Measurements from ENCODE around the gene AGBL1.

The AGBL1 gene

GRCh38 chr15:86316726-86317383, 237.2 kb downstream of the AGBL1 start:
- DNase-seq: no peak

GRCh38 chr15:86317384-86317740, 237.7 kb downstream of the AGBL1 start:
- no peak for DNase-seq

GRCh38 chr15:86322629-86323028, 243.0 kb downstream of the AGBL1 start:
- DNase-seq: no peak

DNA sequence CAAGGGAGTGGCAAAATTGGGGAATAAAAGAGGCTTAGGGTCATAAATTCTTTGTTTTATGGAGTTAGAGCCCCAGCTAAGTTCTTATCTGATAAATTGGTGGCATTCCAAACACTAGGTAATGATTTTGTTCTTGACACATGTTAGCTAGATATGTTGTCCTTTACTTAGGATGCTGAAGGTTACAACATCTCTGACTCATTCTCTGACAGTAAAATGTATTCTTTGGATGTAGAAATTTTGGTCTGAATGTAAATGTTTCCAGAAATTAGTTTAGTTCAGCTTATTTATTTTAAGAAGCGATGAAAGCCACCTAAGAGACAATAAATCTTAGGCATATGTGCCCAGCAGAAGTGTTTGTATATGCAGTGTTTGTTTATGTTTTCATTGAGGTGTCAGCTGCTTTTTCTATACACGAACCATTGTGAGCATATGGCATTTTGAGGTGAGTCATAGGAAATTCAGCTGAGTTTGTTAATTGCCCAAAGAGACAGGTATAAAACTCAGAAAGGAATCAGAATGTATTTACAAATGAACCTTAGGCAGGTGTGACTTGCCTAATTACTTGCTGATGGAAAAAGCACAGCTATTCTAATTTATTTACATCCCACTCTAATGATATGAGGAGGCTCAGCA, 247.7 kb downstream of the AGBL1 start:
- DNase-seq: no peak

DNA sequence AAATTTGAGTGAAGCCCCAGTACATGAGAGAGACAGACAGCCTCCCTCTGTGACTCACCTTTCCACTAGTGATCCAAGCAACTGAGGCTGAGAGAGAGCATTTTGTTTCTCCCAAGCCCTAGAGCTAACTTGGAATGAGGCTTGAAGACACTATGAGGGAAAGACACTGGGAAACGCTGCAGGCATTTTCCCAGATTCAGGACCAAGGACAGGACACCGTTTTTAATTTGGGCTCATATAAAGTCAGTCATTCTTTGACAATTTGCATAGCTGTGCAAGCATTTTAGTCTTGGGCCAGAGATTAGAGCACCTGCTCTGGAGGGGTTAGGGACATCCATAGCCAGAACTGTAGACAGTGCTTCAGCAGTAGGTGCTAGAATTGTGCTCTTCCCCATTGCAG, 249.0 kb downstream of the AGBL1 start:
- DNase-seq: no peak

DNA sequence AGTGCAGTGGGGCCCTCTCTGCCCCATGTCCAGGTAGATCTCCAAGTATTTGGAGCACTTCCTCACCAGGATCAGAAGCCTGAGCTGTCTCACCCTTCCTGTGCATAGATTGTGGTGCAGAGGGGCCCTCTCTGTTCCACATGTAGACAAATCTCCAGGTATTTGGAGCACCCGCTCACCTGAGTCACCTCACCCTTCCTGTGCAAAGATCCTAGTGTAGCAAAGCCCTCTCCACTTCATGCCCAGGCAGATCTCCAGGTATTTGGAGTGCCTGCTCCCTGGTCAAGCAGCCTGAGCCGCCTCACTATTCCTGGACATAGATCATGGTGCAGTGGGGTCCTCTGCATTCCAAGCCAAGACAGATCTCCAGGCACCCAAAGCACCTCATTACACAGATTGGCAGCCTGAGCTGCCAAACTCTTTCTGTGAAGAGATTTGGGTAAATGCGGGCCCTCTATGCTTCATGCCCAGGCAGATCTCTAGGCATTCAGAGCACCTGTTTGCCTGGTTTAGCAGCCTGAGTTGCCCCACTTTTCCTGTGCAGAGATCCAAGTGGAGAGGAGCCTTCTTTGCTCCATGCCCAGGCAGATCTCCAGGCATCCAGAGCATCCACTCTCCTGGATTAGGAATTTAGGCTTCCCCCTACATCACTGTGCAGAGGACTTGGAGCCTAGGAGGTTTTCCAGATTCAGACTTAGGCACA, 249.8 kb downstream of the AGBL1 start:
- no peak for DNase-seq

DNA sequence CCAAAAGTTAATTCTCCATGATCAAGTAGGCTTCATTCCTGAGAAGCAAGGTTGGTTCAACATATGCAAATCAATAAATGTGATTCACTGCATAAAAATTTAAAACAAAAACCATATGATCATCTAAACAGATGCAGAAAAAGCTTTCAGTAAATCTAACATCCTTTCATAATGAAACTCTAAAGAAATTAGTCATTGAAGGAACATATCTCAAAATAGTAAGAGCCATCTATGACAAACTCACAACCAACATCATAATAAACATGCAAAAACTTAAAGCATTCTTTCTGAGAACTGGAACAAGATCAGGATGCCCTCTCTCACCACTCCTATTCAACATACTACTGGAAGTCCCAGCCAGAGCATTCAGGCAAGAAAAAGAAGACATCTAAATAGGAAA, 254.1 kb downstream of the AGBL1 start:
- DNase-seq: no peak

GRCh38 chr15:86336051-86336788, 256.5 kb downstream of the AGBL1 start:
- no peak for DNase-seq

GRCh38 chr15:86337071-86337470, 257.4 kb downstream of the AGBL1 start:
- DNase-seq: no peak

- no peak for DNase-seq
Measured at GRCh38 chr15:86347245-86347644, 267.6 kb downstream of the AGBL1 start.

GRCh38 chr15:86349565-86349964, 269.9 kb downstream of the AGBL1 start:
- no peak for DNase-seq

DNA sequence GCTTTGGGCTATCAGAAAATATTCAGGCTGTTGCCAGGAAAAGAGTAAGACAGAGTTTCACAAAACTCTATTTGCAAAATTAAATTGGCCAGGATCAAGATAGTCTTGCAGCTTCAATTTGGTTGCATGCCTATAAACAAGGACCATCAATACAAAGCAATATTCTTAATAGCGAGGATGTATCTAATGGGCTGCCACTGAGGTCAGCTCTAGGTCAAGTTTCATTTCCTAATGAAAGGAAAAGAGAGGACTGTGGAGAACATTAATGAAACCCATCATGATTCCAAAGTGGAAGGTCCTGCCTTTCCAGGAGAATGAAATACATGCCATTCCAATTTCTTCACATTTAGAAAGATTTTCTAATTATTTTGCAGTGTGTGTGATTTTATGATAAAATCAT, 273.5 kb downstream of the AGBL1 start:
- DNase-seq: no peak

DNA sequence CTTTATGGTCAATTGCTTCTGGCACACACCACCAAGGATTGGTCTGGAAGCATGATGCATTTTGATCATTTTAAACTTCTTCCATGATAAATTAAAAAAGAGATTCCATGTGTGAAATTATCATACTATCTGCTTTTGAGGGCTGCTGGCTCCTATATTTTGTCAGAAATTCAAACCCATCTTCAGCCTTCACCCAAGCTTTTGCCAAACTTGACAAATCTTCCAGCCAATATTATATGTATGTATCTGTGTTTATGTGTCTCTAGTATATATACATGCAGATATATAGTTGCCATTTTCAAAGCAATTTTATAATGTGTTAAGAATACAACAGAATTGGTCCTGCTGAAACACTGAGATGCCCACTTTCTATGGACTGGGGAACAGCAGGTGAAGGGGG, 275.7 kb downstream of the AGBL1 start:
- DNase-seq: no peak

GRCh38 chr15:86355801-86356200, 276.1 kb downstream of the AGBL1 start:
- no peak for DNase-seq

DNA sequence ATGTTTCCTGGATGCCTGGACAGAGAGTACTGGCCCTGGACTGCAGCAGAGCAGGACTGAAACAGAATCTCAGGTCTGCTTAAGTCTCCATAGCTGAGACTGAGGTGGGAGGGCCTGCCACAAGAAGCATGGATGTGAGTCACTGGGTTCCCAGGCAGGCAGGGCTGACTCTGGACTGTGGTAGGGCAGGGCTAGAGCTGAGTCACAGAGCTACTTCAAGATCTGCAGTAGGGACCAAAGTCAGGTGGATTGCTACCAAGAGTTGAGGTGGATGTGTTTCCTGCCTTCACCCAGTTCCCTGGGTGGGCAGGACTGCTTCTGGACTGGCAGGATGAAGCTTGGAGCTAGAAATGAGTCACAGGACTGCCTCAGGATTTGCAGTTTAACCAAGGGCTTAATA, 282.9 kb downstream of the AGBL1 start:
- DNase-seq: no peak

GRCh38 chr15:86373147-86373546, 293.5 kb downstream of the AGBL1 start:
- DNase-seq: no peak

DNA sequence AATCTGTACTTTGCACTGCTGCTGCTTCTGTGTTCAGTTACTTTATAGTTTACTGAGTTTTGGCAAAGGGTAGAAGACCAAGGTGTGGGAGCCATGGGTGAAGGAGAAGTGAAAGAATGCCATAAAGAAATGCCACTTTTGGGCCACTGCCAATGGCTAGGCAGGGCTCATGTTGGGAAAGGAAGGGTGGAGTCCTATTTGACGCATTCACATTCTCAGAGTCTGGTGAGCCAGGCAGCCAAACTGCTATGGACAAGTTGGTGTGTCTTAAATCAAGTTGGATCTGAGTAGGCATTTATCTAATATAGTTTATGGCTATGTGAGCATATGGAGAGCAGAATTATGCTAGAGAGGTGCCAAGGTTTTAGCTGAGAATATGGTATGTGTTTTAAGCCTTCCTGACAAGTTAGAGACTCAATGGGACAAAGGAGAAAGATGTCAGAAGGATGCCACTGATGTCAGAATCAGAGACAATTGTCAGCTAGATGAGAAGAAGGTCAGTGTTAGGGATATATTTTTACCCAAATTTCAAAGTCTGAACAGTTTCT, 296.1 kb downstream of the AGBL1 start:
- peak in 1 of 58 donors; percentile 1 for DNase-seq

GRCh38 chr15:86377914-86378313, 298.2 kb downstream of the AGBL1 start:
- no peak for DNase-seq

DNA sequence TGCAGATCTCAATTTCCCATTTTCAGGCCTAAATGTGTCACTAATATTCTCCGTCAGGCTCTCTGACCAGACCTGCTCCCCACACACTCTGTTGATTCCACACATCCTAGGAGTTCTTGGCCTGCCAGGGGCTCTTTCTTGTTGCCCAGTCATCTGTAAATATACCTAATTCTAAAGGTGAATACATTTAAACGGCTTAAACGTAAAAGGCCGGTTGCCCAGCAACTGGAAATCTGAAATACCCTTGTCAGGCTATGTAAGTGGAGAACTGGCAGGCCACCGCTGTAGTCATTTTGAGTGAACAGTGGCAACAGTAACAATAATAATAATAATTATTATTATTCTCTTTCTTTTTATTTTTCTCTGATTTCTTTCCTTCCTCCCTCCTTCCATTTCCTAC, 302.7 kb downstream of the AGBL1 start:
- no peak for DNase-seq

DNA sequence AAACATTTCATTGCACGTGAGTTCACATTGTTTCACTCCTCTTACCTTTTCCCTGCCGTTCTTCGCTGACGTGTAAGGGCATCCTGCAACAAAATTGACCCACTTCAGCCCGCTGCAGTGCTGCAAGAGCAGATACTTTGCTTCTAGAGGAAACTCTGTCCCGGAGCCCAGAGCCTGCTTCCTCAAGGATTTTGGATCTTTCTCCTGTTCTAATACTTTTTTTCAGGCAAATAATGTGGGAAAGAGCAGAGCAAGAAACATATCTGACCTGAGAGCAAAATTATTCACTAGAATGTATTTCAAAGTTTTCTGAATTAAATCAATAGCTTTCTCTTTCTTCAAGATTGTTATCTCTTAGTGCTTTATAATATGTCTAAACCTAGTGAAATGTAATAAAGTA, 303.9 kb downstream of the AGBL1 start:
- DNase-seq: no peak

- peak in 1 of 58 donors; percentile 1 for DNase-seq
Measured at GRCh38 chr15:86384186-86384585, 304.5 kb downstream of the AGBL1 start.

DNA sequence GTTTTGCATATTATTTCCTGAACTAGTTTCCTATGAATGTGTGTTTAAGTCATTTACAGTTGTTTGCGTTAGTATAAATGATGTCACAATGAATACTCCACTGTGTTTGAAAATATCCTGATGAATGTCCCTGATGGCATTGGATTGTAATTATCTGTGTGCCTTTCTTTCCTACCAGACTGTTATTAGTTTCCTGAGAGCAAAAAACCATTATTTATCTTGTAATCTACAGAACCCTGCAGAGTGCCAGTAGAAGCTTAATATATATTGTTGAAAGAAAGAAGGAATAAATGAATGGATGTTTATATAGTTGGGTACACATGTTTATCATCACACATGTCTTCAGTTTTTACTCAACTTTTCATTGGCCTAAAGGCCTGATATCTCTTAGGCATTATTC, 312.6 kb downstream of the AGBL1 start:
- DNase-seq: no peak
